ENCODE results near the gene OR10A6. TPM values are rescaled to one million over a fixed set of nuclear protein-coding genes. Genes with fewer than 3 reads are reported as not detected.

OR10A6 gene
- total and polyA plus RNA-seq, 9 of the 15 experiments (the other 6 are each of a cell fraction or from before 2014, with no cell fraction given): not detected

DNA sequence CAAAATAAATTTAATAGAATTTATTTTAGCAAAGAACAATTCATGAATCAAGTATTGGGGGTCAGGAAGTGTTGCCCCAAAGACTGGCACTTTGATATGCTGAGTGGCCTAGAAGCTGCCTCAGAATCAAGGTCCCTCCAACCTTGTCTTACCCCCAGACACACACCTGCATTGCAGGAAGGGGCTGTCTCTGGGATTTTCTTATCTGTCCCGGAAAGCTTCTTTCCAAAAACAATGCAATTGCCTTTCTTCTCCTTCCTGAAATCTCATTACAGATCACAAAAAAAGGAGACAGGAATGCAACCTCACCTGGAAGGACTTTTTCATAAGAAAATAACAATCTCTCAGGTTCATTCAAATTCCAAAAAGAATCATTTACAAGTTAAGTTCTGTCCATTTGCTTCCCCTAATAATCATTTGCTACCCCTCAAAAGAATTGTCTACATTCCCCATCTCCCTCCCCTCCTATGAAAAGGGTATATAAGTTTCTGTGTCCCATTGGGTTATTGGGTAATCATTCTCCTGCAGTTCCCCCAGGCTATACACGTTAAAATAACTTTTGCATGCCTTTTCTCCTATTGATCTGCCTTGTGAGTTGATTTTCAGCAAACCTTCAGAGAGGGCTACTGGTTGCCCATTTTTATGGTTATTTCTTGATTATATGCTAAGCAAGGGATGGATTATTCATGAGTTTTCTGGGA, 21.3 kb downstream of the OR10A6 start:
- Histone ChIP-seq H3K36me3 (ENCODE audit: control insufficient read depth, insufficient read depth, low read length) (no peaks in the 10 kb centered on the region), H4K20me1 (replicated peaks; ENCODE audit: control insufficient read depth, insufficient read depth, low read length) (no peaks in the 10 kb centered on the region), H3K9ac (ENCODE audit: insufficient read depth in 1 of 2, low read depth in 2 of 2, low read length in 2 of 2) (no peak overlapping the region), H3K27me3 (ENCODE audit: control insufficient read depth in 2 of 2, insufficient read depth in 2 of 2, low read length in 2 of 2) (no peaks in the 10 kb centered on the region; a peak in 2 of 5 replicates), H3K9me1 (ENCODE audit: control insufficient read depth, insufficient read depth, low read length) (no peaks in the 10 kb centered on the region), H3K27ac (ENCODE audit: extremely low read depth, low read depth, low read length) (no peak overlapping the region), H3K4me2 (ENCODE audit: insufficient read depth, low read length) (no peak overlapping the region), H3K4me1 (replicated peaks in 1 of 2; ENCODE audit: control insufficient read depth in 2 of 2, insufficient read depth in 2 of 2, low read length in 2 of 2) (no peaks in the 10 kb centered on the region), H3K9me3 (replicated peaks; ENCODE audit: control insufficient read depth, insufficient read depth, low read depth, low read length) (no peaks in the 10 kb centered on the region), H3K4me3 (no peak overlapping the region), H2AFZ (ENCODE audit: low read depth, low read length) (no peak overlapping the region), H3K79me2 (ENCODE audit: control insufficient read depth, insufficient read depth, low read length) (no peaks in the 10 kb centered on the region)
- WGBS (ENCODE audit: insufficient coverage, low coverage, missing lambda C conversion rate): 0% methylated on average over 2 of the region's 2 CpGs
- in situ Hi-C loops (cut with MboI) (no loop called here), intact Hi-C loops (cut with micrococcal nuclease) (no loop called here)
- CTCF ChIA-PET (ENCODE audit: low intra/inter-chr PET ratio): no interaction called here
- no peak for DNase-seq (ENCODE audit: extremely low read depth in 1 of 4, low spot score in 3 of 4)
- no TSS peak for BruUV-seq (replicated peaks)
- FAIRE-seq: no peak
- POLR2A ChIA-PET: no interaction called here
- TF ChIP-seq, protein P1, sequence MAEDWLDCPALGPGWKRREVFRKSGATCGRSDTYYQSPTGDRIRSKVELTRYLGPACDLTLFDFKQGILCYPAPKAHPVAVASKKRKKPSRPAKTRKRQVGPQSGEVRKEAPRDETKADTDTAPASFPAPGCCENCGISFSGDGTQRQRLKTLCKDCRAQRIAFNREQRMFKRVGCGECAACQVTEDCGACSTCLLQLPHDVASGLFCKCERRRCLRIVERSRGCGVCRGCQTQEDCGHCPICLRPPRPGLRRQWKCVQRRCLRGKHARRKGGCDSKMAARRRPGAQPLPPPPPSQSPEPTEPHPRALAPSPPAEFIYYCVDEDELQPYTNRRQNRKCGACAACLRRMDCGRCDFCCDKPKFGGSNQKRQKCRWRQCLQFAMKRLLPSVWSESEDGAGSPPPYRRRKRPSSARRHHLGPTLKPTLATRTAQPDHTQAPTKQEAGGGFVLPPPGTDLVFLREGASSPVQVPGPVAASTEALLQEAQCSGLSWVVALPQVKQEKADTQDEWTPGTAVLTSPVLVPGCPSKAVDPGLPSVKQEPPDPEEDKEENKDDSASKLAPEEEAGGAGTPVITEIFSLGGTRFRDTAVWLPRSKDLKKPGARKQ (CRISPR knock-in tag; IDR thresholded peaks at IDR 0.05): no peak
- TF ChIP-seq ZNF644 (tag; IDR thresholded peaks at IDR 0.05; ENCODE audit: low read depth) (no peak), TEAD2 (tag; IDR thresholded peaks at IDR 0.05) (no peak), FOXJ2 (tag; IDR thresholded peaks at IDR 0.05) (no peak)
- TF ChIP-seq, protein P2, sequence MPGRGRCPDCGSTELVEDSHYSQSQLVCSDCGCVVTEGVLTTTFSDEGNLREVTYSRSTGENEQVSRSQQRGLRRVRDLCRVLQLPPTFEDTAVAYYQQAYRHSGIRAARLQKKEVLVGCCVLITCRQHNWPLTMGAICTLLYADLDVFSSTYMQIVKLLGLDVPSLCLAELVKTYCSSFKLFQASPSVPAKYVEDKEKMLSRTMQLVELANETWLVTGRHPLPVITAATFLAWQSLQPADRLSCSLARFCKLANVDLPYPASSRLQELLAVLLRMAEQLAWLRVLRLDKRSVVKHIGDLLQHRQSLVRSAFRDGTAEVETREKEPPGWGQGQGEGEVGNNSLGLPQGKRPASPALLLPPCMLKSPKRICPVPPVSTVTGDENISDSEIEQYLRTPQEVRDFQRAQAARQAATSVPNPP (IDR thresholded peaks at IDR 0.05; ENCODE audit: borderline replicate concordance, insufficient read depth, insufficient read length): no peak
- no peak for ATAC-seq

All from K562 (cell line).